Activated effector memory CD4-positive, alpha-beta T cell treated with anti-CD3 and anti-CD28 coated beads, Interleukin-2, amount 50 U/mL, for 16 hours (primary cell): ENCODE measurements around the gene ARL8B.
"Not testable (repeated sequence)": the region's sequence is repeated elsewhere in the genome, so short reads cannot be mapped to it uniquely, and the experiment has no call there.

Experiments
- DNase-seq: peaks from one replicate; pipeline ENCODE4 v3.0.0-alpha.2; 2020

Gene ARL8B

GRCh38 chr3:5113726-5114125, 8.4 kb upstream of the ARL8B start:
- not testable (repeated sequence) for DNase-seq

- DNase-seq: no peak
Observed at GRCh38 chr3:5115506-5116162, 6.5 kb upstream of the ARL8B start.

GRCh38 chr3:5116538-5116937, 5.6 kb upstream of the ARL8B start:
- no peak for DNase-seq

- no peak for DNase-seq
Observed at GRCh38 chr3:5120446-5120845, 1.6 kb upstream of the ARL8B start.

GRCh38 chr3:5122741-5123706, 932 bp downstream of the ARL8B start:
- peak; percentile 74 for DNase-seq

GRCh38 chr3:5123937-5124336, 1.8 kb downstream of the ARL8B start:
- DNase-seq: no peak

- DNase-seq: no peak
Observed at GRCh38 chr3:5126586-5126985, 4.5 kb downstream of the ARL8B start.

GRCh38 chr3:5128849-5129248, 6.8 kb downstream of the ARL8B start:
- no peak for DNase-seq

GRCh38 chr3:5133239-5134018, 11.3 kb downstream of the ARL8B start:
- DNase-seq: no peak

- no peak for DNase-seq
Observed at GRCh38 chr3:5134019-5134391, 11.9 kb downstream of the ARL8B start.

GRCh38 chr3:5134499-5134898, 12.4 kb downstream of the ARL8B start:
- no peak for DNase-seq

- DNase-seq: no peak
Observed at GRCh38 chr3:5136211-5136918, 14.3 kb downstream of the ARL8B start.

GRCh38 chr3:5136919-5137429, 14.9 kb downstream of the ARL8B start:
- no peak for DNase-seq

GRCh38 chr3:5138214-5138981, 16.3 kb downstream of the ARL8B start:
- no peak for DNase-seq

- no peak for DNase-seq
Observed at GRCh38 chr3:5140230-5140621, 18.1 kb downstream of the ARL8B start.

- no peak for DNase-seq
Observed at GRCh38 chr3:5140839-5141238, 18.7 kb downstream of the ARL8B start.

- no peak for DNase-seq
Observed at GRCh38 chr3:5141760-5142159, 19.7 kb downstream of the ARL8B start.

- no peak for DNase-seq
Observed at GRCh38 chr3:5143464-5143863, 21.4 kb downstream of the ARL8B start.

- no peak for DNase-seq
Observed at GRCh38 chr3:5144316-5144994, 22.4 kb downstream of the ARL8B start.

GRCh38 chr3:5145120-5145519, 23.0 kb downstream of the ARL8B start:
- DNase-seq: no peak

GRCh38 chr3:5147152-5147551, 25.1 kb downstream of the ARL8B start:
- not testable (repeated sequence) for DNase-seq
